Pancreas (tissue), 10 donors: ENCODE measurements around the gene AMHR2. TPM values are rescaled to one million over a fixed set of nuclear protein-coding genes. Genes with fewer than 3 reads are reported as not detected.

Experiments used
- ATAC-seq, 4 donors: fragments of 200-7000 bp; cut with Tn5 transposase; one replicate each; pipeline versions ENCODE4 v1.8.0 to v1.9.1; 2020; ENCODE audit warnings: mild to moderate bottlenecking in 4 of 4, moderate library complexity in 4 of 4
- DNase-seq, 6 donors: peaks; one replicate each; pipeline ENCODE4 v3.0.0-alpha.2; 2020
- FAIRE-seq: peaks from 2 replicates; lab custom pipeline; 2012; peaks lifted over from hg19 to GRCh38; lab: Jason Lieb, UNC
- H3K27ac ChIP-seq, 4 donors: fragments of 200-600 bp; sonication (generic); 1 replicate in 3 of 4; 2 replicates in 1 of 4; pipeline versions ENCODE4 v1.5.0 to v1.8.0; 2020
- H3K27me3 ChIP-seq, 4 donors: fragments of 200-600 bp; one replicate each; pipeline ENCODE4 v1.8.0; 2021
- H3K36me3 ChIP-seq, 3 donors: fragments of 200-600 bp; sonication (generic) in 1 of 3; one replicate each; pipeline versions ENCODE4 v1.5.0 to v1.8.0; 2020 to 2021
- H3K4me1 ChIP-seq, 3 donors: fragments of 200-600 bp; one replicate each; pipeline ENCODE4 v1.8.0; 2021
- H3K4me3 ChIP-seq, 4 donors: fragments of 200-600 bp; sonication (generic) in 2 of 4; one replicate each; pipeline versions ENCODE4 v1.5.0 to v1.8.0; 2020 to 2021
- H3K9me3 ChIP-seq, 4 donors: fragments of 200-600 bp; one replicate each; pipeline ENCODE4 v1.8.0; 2021
- CTCF ChIP-seq, 4 donors: fragments of 200-600 bp; sonication (generic) in 3 of 4; IDR thresholded peaks; one replicate each; pipeline versions ENCODE4 v1.5.0 to v1.8.0; 2021; ENCODE audit warnings: antibody characterized with exemption in 4 of 4
- WGBS, 2 donors: extraction: QIAGEN DNeasy Blood & Tissue Kit; methylation state at CpG; one replicate each; pipeline ENCODE4 v1.1.7; 2013; 5-methylcytosine and 5-hydroxymethylcytosine counted together
- intact Hi-C, 3 donors: fragments of 100-400 bp; cut with DNase I; formaldehyde crosslinking; loops; one replicate each; pipeline versions ENCODE4 v1.11.1 to v1.14.2; 2022
- polyA plus RNA-seq, 2 donors: library from polyadenylated mRNA; stranded (reverse); fragments of 200-250 nt; gene quantifications; one replicate each; pipeline ENCODE4 v1.2.3, GENCODE V29; 2013
- total RNA-seq, 6 donors: library from RNA; stranded (reverse); fragmentation: NEBNext Ultra II Directional in 4 of 6; extraction: Animal tissue kit (Norgen Biotek cat#: 25700) in 4 of 6; gene quantifications; one replicate each; pipeline versions ENCODE4 v1.2.1 to v1.2.4, GENCODE V29; 2021 to 2023
- donor health status: healthy with polysubstance abuse.
- donor health status: DM: no; HTN: no; CAD: no; lungs with moderate emphysema.
- donor health status: DM: no; HTN: no; CAD: no.
- donor health status: control.
- donor health status: control.
- donor health status: Bipolar disorder and iron deficiency.
- donor health status: DM: yes; HTN: yes; CAD: no.
- donor health status: DM: no; HTN: no; CAD: no.
- donor health status: DM: no; HTN: no; CAD: no.
- donor health status: DM: yes; HTN: yes; CAD: no.

AMHR2 gene
- total and polyA plus RNA-seq, 8 donors: 1.7 to 8.1 (median 2.9) TPM

GRCh38 chr12:53480491-53481442 lies 57.1 kb downstream of the AMHR2 start:
- Histone ChIP-seq H3K27ac (no peak overlapping the region), H3K36me3 (peaks cover 6 to 57% (median 30%) of the 10 kb centered on the region in 3 donors), H3K9me3 (no peaks in the 10 kb centered on the region)

More at GRCh38 chr12:53480491-53481442, 57.1 kb downstream of the AMHR2 start:
- Histone ChIP-seq H3K4me3 (no peak overlapping the region), H3K27me3 (no peaks in the 10 kb centered on the region), H3K4me1 (peaks cover 0 to 6% (median 1%) of the 10 kb centered on the region in 3 donors)
- TF ChIP-seq CTCF (IDR thresholded peaks at IDR 0.05): no peak
- WGBS, 2 donors: 81 to 83% methylated on average over 12 of the region's 12 CpGs
- FAIRE-seq (no peak), DNase-seq (no peak), ATAC-seq (no peak)
- intact Hi-C loops: no loop called here

Other genes starting within 250 kb of the AMHR2 start
- 10 to 100 TPM; 13.3 to 33.1 (median 19.8) TPM for gene ZNF740, start 243.1 kb upstream of the AMHR2 start, total RNA-seq
- 1 to 10 TPM; 5.2 to 7.6 TPM for gene ZNF740, start 243.1 kb upstream of the AMHR2 start, polyA plus RNA-seq
- gene CSAD, start 242.9 kb upstream of the AMHR2 start, total RNA-seq: 10 to 100 TPM; 10.1 to 28.4 (median 16.1) TPM
- 10 to 100 TPM; 78.5 to 83.2 TPM for gene CSAD, start 242.9 kb upstream of the AMHR2 start, polyA plus RNA-seq
- 1 to 10 TPM; 1.1 to 1.7 (median 1.4) TPM for gene ITGB7, start 216.6 kb upstream of the AMHR2 start, total RNA-seq
- 1 to 10 TPM; 1.6 to 1.8 TPM for gene ITGB7, start 216.6 kb upstream of the AMHR2 start, polyA plus RNA-seq
- 10 to 100 TPM in 2 of 6 donors, 1 to 10 TPM in 4; 4.4 to 18.7 (median 7.4) TPM for gene RARG, start 191.6 kb upstream of the AMHR2 start, total RNA-seq
- gene RARG, start 191.6 kb upstream of the AMHR2 start, polyA plus RNA-seq: 10 to 100 TPM; 10.3 to 11.7 TPM
- gene ESPL1, start 155.6 kb upstream of the AMHR2 start, total RNA-seq: under 1 TPM; 0.09 to 0.81 (median 0.50) TPM
- gene ESPL1, start 155.6 kb upstream of the AMHR2 start, polyA plus RNA-seq: under 1 TPM; 0.09 to 0.27 TPM
- 100 to 1,000 TPM; 203 to 247 (median 231) TPM for gene PFDN5, start 128.3 kb upstream of the AMHR2 start, total RNA-seq
- gene PFDN5, start 128.3 kb upstream of the AMHR2 start, polyA plus RNA-seq: 100 to 1,000 TPM; 874 to 875 TPM
- gene MYG1, start 124.2 kb upstream of the AMHR2 start, total RNA-seq: 10 to 100 TPM; 25.4 to 34.1 (median 30.6) TPM
- gene MYG1, start 124.2 kb upstream of the AMHR2 start, polyA plus RNA-seq: 10 to 100 TPM; 58.1 to 76.9 TPM
- gene AAAS, start 102.2 kb upstream of the AMHR2 start, total RNA-seq: 10 to 100 TPM; 18.6 to 37.0 (median 22.6) TPM
- gene AAAS, start 102.2 kb upstream of the AMHR2 start, polyA plus RNA-seq: 10 to 100 TPM; 51.7 to 61.1 TPM
- gene SP7, start 87.5 kb upstream of the AMHR2 start, total RNA-seq: not detected
- gene SP7, start 87.5 kb upstream of the AMHR2 start, polyA plus RNA-seq: not detected
- gene SP1, start 43.7 kb upstream of the AMHR2 start, total RNA-seq: 10 to 100 TPM; 25.1 to 48.4 (median 32.5) TPM
- 10 to 100 TPM in 1 of 2 donors, 1 to 10 TPM in 1; 8.4 to 10.8 TPM for gene SP1, start 43.7 kb upstream of the AMHR2 start, polyA plus RNA-seq
- 10 to 100 TPM; 41.3 to 77.8 (median 62.3) TPM for gene PRR13, start 17.9 kb downstream of the AMHR2 start, total RNA-seq
- 100 to 1,000 TPM in 1 of 2 donors, 10 to 100 TPM in 1; 81.1 to 106 TPM for gene PRR13, start 17.9 kb downstream of the AMHR2 start, polyA plus RNA-seq
- 100 to 1,000 TPM; 451 to 608 (median 475) TPM for gene PCBP2, start 28.2 kb downstream of the AMHR2 start, total RNA-seq
- 100 to 1,000 TPM; 266 to 403 TPM for gene PCBP2, start 28.2 kb downstream of the AMHR2 start, polyA plus RNA-seq
- gene MAP3K12, start 75.6 kb downstream of the AMHR2 start, total RNA-seq: 1 to 10 TPM; 2.3 to 9.9 (median 4.1) TPM
- 10 to 100 TPM; 20.3 to 24.9 TPM for gene MAP3K12, start 75.6 kb downstream of the AMHR2 start, polyA plus RNA-seq
- 10 to 100 TPM; 11.7 to 22.5 (median 15.4) TPM for gene TARBP2, start 77.4 kb downstream of the AMHR2 start, total RNA-seq
- gene TARBP2, start 77.4 kb downstream of the AMHR2 start, polyA plus RNA-seq: 10 to 100 TPM; 43.0 to 50.1 TPM
- not detected for gene NPFF, start 83.6 kb downstream of the AMHR2 start, total RNA-seq
- gene NPFF, start 83.6 kb downstream of the AMHR2 start, polyA plus RNA-seq: under 1 TPM in 1 of 2 donors, not detected in 1; 0.99 TPM
- gene ATF7, start 202.5 kb downstream of the AMHR2 start, total RNA-seq: 10 to 100 TPM; 13.5 to 31.5 (median 19.6) TPM
- gene ATF7, start 202.5 kb downstream of the AMHR2 start, polyA plus RNA-seq: 10 to 100 TPM; 11.6 to 17.3 TPM